ENCODE measurements around the gene DYNLT5. TPM values are rescaled to one million over a fixed set of nuclear protein-coding genes. Genes with fewer than 3 reads are reported as not detected.

Gene DYNLT5
- total and polyA plus RNA-seq, 8 donors = 0.73 to 11.3 (median 5.3) TPM

GRCh38 chr1:66729119-66729518, 23.1 kb upstream of the DYNLT5 start:
- Histone ChIP-seq H3K27ac (peak overlapping the region in 1 of 2 donors; percentile 25), H3K4me3 (no peak overlapping the region), H3K27me3 (no peaks in the 10 kb centered on the region), H3K9me3 (no peaks in the 10 kb centered on the region), H3K4me1 (peaks cover 0 to 36% of the 10 kb centered on the region in 2 donors), H3K36me3 (no peaks in the 10 kb centered on the region)
- TF ChIP-seq CTCF (IDR thresholded peaks at IDR 0.05) = no peak
- DNase-seq (no peak), ATAC-seq (no peak)
- intact Hi-C loops (cut with DNase I) = no loop called here

GRCh38 chr1:66729523-66729922, 22.7 kb upstream of the DYNLT5 start:
- DNase-seq = no peak
- Histone ChIP-seq H3K9me3 (no peaks in the 10 kb centered on the region), H3K4me1 (peaks cover 0 to 36% of the 10 kb centered on the region in 2 donors), H3K27ac (peak overlapping the region in 1 of 2 donors; percentile 25), H3K4me3 (no peak overlapping the region), H3K27me3 (no peaks in the 10 kb centered on the region), H3K36me3 (no peaks in the 10 kb centered on the region)
- TF ChIP-seq CTCF (IDR thresholded peaks at IDR 0.05) = no peak
- intact Hi-C loops (cut with DNase I) = no loop called here
- no peak for ATAC-seq

- Histone ChIP-seq H3K4me1 (peaks cover 0 to 36% of the 10 kb centered on the region in 2 donors), H3K9me3 (no peaks in the 10 kb centered on the region), H3K36me3 (no peaks in the 10 kb centered on the region), H3K4me3 (no peak overlapping the region), H3K27me3 (no peaks in the 10 kb centered on the region), H3K27ac (no peak overlapping the region)
- DNase-seq (no peak), ATAC-seq (no peak)
- no peak for TF ChIP-seq CTCF (IDR thresholded peaks at IDR 0.05)
- intact Hi-C loops (cut with DNase I) = no loop called here
These were observed 21.8 kb upstream of the DYNLT5 start for GRCh38 chr1:66730462-66730861.

DNA sequence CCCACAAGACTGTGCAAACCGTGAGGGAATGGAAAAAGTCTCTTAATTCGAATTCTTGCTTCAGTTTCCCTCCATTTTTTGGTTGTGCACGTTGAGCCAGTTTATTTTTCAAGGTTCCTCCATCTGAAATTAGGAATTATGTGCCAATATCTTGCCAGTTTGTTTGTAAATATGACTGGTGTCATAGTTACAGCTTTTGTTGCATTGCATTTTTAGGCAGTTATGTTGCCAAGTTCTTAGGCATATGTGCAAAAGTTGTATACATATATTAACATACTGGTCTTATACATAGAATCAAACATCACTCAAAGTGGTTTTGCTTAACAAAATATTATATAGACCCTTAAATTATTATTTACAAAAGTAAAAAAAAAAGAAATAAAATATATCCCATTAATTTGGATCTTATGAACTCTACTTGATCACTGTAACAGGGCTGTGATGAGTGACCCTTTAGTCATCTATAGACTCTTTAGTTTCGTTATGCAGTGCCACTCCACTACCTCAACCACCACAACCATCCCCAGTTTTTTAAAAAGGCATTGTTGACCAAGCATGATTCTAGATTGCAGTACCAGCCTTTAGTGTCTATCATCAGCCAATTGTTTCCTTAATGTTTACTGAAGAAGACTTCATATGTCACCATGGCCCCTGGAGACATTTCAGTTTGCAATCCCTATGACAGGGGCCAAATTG, 20.9 kb upstream of the DYNLT5 start:
- peaks cover 0 to 29% of the 10 kb centered on the region in 2 donors for H3K4me1 ChIP-seq
- intact Hi-C loops (cut with DNase I) = no loop called here
- H3K36me3 ChIP-seq = no peaks in the 10 kb centered on the region
- DNase-seq (no peak), ATAC-seq (no peak)
- H3K4me3 ChIP-seq = no peak overlapping the region
- no peaks in the 10 kb centered on the region for H3K27me3 ChIP-seq
- H3K27ac ChIP-seq = no peak overlapping the region
- no peak for TF ChIP-seq CTCF (IDR thresholded peaks at IDR 0.05)
- no peaks in the 10 kb centered on the region for H3K9me3 ChIP-seq

DNA sequence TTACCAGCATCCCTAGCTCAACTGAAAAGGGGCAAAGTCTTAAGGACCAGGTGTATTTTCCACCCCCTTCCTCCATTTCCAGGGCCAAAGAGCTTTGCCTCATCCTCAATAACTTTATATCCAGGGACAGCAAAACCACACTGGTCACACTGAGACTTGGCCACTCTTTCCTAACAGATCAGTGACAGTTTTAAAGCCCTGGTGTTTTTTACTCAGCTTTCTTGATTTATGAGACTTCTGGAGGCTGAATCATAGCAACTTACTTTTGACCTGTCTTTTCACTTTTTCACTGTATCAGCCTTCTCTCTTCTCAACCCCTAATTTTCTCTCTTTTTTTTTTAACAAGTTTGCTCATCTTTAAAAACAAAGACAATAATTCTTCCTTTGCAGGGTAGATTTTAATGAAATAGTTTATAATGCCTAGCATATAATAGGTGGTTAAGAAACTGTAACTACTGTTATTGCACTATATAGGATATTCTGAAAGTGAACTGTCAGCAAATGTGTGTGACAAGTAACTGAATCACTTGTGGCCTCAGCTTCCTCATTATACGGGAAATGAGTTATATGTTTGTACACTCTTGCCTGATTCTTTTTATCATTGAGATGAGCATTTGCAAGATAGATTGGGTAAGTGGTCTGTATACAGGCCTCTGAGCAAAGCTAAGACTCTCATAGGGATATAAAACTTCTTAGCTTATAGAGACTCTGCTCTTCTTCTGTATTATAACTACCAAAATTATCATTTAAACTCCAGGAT, 19.7 kb upstream of the DYNLT5 start:
- DNase-seq (no peak), ATAC-seq (peak; percentile 71)
- H3K9me3 ChIP-seq = no peaks in the 10 kb centered on the region
- intact Hi-C loops (cut with DNase I) = no loop called here
- no peak for TF ChIP-seq CTCF (IDR thresholded peaks at IDR 0.05)
- H3K4me3 ChIP-seq = no peak overlapping the region
- H3K27ac ChIP-seq = peak overlapping the region in 1 of 2 donors; percentile 75
- peaks cover 0 to 27% of the 10 kb centered on the region in 2 donors for H3K4me1 ChIP-seq
- H3K27me3 ChIP-seq = no peaks in the 10 kb centered on the region
- H3K36me3 ChIP-seq = no peaks in the 10 kb centered on the region
